A172 (cell line): ENCODE results near the gene PPP3CA. TPM values are rescaled to one million over a fixed set of nuclear protein-coding genes. Genes with fewer than 3 reads are reported as not detected.
A peak's percentile ranks its signal among the peaks of the same experiment; 100 is the strongest.
"Not testable (repeated sequence)": the region's sequence is repeated elsewhere in the genome, so short reads cannot be mapped to it uniquely, and the experiment has no call there.

ENCODE experiments used
- DNase-seq: peaks from one replicate; pipeline ENCODE4 v3.0.0-alpha.2; 2015; ENCODE audit warnings: low spot score
- total RNA-seq: library from RNA; depleted of rRNA; stranded (reverse); fragments of >200 nt; shearing (Covaris generic); gene quantifications from 2 replicates; pipeline ENCODE4 v1.2.3, GENCODE V29; 2014

The PPP3CA gene
- total RNA-seq, 1 experiment from 2014 or later = 40.6 TPM

DNA sequence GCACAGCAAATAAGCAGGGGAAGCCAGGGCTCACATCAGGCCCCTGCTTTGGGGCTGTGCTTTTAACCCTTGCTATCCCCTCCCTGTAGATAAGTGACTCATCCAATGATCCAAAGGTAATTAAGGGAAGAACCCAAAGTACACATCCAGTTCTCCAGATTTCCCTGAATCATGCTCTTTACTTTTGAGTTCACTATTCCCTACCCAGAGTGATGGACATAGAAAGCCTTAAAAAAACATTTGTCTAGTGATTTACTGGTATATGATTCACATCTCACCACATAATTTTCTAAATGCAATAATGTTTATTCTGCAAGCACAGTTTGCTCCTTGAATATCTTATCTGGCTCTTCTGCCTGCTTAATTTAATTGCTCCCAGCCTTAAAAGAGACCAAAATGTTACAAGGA, 136.2 kb downstream of the PPP3CA start:
- peak; percentile 76 for DNase-seq

DNA sequence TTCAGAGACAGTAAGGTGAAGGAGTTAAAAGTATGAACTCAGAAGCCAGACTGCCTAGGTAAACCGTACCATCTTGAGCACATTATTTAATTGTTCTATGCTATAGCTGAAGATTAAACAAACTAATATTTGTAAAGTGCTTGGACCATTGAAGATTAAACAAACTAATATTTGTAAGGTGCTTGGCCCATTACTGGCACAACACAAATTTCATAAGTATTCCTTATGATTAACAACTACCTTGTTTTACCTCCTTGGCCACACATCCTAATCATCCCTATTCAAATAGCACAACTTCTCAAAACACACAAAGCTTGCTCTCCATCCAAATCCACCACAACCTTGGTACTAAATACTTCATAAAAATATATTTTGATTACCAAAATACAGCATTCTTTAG, 137.0 kb downstream of the PPP3CA start:
- DNase-seq = no peak

DNA sequence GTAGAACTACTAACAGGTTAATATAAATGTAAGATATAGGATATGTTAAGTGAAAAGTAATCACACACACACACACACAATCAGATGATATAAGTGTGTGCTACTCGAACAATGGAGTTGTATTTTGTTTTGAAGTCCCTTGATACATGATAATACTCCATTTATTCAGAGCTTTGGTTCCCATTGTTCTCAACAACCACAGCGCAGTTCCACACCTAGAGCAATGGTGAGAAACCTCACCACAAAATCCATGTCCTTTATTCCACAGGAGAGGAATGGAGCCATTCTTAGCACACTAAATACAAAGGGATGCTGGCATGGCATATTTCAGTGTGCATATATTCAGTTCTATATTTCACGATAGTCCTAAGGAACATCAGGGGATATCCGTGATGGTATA, 139.2 kb downstream of the PPP3CA start:
- no peak for DNase-seq

DNA sequence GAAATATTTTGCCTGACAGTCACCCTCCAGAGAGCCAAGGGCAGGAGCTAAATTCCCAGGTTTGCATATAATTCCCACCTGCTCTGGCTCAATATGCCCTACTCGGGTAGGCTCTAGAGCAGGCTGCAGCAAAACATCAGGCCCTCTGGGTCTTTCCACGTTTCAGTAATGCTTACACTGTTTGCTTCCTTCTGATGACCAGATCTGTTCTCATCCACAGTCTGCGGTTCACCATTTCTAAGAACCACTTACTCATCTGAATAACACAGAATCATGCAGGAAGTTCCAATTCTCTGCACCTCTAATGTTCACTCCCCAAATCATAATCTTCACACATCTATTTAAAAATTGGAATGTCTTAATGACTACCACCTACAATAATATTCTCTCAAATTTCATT, 141.4 kb downstream of the PPP3CA start:
- DNase-seq = peak; percentile 6

DNA sequence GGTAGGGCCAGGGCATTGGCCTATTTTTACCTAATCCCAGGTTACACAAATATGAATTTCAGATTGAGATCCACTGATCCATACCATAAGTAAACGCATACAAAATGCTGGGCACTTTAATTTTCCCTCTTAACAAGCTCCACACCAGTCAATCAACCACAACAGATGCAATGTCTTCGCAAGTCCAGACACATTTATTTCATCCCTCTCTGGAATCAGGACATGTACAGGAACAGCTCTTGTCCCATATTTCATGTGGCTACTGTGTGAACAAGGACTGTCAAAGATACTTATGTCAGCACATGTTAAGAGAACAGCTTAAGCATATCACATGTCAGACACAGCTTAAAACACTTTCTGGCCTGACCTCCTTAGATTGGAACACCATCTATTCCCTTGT, 145.9 kb downstream of the PPP3CA start:
- no peak for DNase-seq

DNA sequence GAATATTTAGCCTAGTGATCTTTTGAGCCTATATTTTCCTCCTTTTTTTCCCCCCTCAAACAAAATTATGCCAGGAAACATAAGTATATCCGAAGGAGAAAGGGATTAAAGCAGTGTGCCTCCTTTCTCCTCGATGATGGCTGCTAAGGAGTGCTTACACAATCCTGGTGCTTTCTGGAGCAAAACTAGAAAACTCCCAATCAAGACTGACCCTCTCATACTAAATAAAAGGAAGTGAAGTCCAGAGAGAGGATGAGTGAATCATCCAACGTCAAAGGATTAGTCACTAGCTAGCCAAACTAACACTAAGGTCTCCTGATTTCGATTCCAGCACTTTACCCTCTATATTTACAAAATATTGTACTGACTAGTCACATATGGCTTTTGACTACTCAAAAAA, 146.8 kb downstream of the PPP3CA start:
- peak; percentile 88 for DNase-seq

DNA sequence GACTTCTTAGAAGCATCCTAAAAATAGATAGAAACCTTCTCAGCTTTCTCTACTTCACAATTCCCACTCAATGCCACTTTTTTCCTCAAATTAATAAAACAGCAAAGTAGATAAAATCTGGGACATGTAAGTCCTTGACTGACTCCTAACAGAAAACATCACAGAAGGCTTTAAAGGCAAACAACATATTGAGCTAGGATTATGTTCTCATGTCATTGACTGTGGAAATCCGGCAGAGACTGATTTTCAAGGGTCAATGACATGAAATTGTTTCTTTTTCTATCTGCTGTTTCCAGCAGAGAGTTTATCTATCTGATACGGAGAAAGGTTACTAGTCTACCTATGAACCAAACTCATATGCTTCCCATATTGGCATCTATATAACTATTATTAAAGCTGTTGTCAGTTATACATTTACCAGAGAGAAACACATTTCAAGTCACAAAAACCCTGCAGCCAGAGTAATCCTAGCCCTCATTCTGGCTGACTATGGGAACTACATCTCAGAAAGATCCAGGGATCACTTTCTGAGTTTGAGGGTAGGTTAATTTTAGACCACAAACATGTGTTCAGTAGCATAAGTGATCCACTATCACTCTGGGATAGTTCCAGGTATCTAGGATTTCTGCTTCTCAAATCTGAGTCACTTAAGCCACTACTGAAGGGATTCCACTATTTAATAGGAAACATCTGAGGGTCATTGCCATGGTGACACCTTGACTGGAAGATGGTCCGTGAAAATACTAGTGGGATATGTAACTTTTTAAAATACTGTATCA, 147.6 kb downstream of the PPP3CA start:
- DNase-seq = peak; percentile 21

DNA sequence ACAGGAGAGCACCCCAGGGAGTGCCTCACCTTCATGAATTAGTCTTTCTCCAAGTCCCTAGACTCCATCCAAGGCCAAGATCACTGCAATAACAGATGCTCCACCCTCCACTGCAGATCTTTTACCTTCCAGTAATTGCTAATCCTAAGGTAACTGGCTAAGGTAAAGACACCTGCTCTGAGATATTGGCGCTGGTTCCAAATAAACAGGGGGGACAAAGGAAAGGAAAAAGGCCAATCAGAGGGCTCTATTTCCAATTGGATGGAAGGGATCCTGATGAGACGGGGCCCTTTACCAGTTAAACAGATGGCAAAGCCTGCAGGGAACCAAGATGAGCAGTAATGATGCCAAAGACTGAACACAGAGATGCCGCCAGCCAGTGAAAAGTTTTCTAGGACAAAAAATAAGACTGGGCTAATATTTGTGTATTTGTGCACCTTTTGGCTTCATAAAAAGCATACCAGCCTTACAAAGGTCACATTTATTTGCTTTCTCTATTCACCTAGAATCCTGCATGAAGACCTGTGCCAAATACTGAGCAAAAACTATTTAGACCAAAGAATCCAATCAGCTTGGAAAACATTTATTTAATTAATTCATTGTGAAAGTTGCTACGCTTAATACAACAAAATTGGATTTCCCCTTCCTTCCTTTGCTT, 148.5 kb downstream of the PPP3CA start:
- no peak for DNase-seq

DNA sequence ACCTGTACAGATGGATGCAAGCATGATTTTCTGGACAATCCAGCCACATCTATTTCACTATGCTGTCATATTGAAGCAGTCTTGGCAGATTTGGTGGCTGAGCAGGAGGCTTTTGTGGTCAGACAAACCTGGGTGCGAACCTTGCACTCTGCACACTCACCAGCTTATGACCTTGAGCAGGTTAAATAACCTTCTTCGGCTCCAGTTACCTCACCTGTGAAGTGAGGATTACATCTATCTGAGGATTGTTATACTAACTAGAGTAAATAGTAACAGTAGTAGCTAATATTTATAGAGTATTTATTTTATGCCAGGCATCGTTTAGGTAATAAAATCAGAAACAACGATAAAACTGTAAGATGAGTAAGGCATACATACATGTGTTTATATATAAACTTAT, 150.0 kb downstream of the PPP3CA start:
- DNase-seq = no peak

DNA sequence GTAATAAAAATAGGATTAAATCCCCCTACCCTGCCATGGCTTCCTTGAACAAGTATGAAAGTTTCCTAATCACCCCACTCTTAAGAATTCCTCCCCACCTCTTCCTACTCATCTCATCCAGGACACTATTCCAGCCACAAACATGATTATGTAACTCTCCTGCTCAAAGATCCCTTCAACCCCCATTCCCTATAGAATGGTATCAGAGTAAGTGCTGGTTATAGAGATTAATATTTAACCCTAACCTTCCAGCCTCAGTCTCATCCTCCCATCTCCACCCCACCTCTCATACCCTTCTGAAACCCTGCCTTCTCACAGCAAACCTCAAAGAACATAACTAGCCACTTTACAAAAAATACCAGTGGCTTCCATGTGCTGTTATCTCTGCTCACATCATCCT, 155.1 kb downstream of the PPP3CA start:
- no peak for DNase-seq

DNA sequence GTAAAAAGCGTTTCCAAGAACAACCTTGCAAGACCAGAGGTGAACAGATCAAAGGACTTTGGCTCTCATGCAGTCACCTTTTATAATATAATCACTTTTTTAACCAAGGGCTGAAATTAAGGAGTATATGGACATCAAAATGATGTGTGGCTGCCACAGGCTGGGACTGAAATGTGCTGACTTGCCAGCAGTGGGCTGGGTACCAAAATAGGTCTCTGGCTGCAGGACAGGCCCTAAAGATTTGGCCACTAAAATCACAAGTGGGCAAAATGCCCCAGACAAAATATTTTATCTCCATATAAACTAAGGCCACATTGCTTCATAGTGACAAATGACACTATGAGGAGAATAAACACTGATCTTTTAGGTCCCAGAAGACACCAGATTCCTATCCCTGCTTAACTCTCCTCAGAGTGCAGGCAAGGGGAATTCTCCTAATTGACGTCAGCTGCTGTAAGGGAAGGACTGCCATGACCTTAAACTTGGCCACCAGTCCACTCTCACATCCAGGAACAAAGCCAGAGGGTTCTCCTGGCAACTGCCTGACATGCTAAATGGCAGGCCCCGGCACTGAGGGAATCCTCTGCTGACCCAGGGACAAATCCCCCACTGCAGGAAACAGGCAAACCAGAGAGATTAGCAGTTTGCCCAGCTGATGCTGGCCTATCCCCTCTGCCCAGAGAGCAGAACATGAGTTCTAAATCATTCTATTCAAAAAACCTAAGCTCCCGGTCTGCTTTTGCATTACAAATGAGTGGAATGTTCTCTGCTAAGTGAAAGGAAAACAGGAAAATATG, 155.8 kb downstream of the PPP3CA start:
- DNase-seq = peak; percentile 58

DNA sequence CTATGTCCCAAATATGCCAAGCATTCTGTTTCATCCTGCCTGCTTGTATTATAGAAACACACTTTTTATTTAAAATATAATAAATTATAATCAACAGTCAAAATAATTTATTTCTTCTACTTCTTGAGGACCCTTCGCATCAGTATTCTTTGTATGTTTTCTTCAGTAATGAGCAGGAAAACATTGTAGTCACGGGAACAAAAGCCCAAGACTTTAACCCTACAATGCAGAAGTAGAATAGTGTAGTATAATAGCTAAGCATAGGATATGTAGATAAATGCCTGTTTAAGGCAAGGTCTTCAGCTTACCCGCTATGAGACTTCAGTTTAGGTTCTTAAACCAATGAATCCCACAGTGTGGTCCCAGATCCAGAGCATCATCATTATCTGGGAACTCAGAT, 156.6 kb downstream of the PPP3CA start:
- no peak for DNase-seq

DNA sequence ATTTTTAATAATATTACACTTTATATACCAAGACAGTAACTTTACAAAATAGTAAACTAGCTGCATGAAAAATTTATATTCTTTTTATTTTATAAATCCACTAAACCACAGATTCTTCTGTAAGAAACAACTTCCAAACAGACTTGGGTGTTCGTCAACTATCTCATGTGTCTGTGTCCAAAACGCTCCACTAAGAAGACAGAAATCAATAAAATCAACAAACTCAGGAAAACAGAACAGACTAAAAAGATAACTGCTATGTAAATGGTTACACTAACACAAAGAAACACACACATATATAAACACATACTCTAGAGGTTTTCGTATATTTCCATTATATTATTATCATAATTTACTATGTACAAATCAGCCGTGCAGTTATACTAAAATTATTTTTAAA, 158.4 kb downstream of the PPP3CA start:
- no peak for DNase-seq

DNA sequence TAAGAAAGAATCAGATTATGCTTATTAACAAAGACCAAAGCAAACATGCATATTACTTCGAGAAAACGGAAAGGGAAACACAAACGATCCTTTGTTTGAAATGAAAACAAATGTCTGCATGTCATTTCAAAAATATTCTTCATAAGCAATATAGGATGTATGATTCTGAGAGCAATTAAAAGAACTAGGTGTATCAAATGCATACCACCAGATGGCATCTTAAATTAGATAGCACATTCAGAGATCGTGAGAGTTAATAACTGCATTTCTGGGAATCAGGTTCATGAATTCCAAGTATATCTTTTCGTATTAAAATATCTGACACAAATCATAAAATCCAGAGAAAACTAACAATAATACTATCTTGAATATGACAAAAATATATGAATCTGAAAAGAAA, 159.5 kb downstream of the PPP3CA start:
- no peak for DNase-seq

DNA sequence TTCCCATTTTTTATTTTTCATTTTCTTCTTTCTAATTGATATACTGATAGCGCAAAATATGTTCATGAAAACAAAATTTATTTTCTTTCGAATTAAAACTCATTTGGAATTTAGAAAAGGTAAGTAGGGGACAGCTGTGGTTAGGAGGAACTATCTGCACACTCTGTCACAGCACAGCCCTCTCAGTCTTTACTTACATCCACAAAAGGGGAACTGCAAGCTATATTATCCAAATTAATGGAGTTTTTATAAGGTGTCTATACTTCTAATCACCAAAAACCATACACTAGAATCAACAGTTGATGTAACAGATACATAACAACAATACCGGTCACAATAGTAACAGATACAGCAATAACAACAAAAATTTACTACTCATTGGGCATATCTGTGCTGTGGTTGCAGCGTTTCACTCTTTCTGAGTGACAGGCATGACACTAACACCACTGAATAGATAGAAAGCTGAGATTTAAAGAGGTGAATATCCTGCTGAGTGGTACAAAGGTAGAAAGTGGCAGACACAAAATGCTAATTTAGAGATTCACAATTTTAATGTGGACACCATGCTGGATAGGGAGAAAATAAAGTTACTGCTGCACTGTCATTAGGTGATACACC, 160.7 kb downstream of the PPP3CA start:
- DNase-seq = no peak

DNA sequence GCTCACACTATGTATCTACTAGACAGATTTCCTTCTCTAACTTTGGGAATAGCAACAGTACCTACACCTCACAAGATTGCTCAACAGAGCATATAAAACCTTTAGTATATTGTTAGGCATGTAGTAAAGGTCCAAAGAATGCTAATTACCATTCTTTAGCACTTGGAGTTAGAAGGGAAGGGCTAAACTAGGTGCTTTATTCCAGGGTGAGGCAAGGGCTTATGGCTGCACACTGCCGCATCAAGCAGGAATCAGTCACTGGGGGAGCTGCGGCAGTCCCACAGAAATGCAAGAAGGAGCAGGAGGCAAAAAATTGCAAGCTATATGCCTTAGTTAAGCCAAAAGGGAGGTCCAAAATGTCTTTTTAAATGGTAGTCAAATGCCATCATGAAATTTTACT, 162.7 kb downstream of the PPP3CA start:
- DNase-seq = no peak

DNA sequence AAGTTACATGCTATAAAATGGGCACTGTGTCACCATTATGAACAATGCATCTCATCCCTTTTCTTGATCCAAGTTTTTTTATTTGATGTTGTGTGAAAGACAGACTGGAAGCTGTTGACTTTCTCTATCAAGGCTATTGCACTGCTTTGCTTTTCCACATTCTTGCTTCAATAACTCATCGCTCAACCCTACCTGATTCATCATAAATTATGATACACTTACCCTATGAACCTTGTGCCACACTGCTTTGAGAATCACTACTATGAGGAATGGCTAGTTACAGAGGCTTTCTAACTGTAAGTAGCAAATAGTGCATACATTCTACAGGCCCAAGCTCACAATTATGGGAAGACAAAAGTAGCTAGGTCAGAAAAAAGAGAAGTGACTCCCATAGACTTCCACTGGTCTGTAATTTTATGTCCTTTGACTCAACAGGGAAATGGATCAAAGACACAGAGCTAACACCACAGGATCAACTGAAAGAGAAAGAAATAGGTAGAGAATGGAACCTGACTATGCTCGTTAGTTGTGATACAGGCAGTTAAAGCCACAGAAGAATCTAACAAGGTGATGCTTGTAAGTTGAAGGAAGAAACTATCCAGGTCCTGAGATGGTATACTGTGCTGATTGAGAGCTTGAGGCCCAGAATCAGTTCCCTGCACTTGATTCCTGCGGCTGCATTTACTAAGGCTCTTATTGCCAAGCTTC, 163.5 kb downstream of the PPP3CA start:
- DNase-seq = no peak

DNA sequence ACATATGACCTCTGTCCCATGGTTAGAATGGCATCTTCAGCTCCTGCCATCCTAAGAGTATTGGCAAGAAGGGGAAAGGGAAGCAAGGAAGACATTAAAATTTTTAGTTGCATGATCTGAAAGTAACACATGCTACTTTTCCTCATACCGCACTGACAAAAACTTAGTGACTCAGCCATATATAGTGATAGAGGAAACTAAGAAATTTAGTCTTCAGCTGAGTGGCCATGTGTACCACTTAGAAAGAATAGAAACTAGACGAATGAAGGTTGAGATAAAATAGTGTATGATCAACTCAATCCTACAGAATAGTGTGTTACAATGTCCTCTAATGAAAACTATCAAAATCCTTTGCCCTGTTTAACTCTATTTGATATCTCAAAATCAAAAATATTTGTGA, 164.1 kb downstream of the PPP3CA start:
- no peak for DNase-seq

DNA sequence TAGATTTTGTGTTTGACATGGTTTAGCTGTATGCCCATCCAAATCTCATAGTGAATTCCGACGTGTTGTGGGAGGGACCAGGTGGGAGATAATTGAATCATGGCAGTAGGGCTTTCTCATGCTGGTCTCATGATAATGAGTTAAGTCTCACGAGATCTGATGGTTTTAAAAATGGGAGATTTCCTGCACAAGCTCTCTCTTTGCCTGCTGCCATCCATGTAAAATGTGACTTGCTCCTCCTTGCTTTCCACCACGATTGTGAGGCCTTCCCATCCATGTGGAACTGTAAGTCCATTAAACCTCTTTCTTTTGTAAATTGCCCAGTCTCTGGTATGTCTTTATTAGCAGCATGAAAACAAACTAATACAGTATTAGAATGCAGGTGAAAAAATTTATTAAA, 164.6 kb downstream of the PPP3CA start:
- not testable (repeated sequence) for DNase-seq

DNA sequence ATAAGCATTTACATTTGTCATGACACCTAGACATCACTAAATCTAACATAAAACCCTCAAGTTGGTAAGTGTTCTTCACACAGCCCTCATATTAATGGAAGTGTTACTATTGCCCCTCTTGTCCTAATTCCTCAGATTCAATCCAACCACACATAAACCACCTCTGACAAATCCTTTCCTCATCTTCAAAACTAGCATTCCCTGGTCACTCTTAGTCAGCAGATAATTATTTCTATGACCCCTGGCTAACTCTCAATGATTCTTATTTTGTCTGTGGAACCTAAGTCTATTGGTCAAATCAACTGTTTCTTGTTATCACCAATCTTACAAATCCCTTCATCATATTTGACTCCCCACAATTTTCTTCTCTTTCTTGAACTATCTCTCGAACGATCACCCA, 168.6 kb downstream of the PPP3CA start:
- no peak for DNase-seq

DNA sequence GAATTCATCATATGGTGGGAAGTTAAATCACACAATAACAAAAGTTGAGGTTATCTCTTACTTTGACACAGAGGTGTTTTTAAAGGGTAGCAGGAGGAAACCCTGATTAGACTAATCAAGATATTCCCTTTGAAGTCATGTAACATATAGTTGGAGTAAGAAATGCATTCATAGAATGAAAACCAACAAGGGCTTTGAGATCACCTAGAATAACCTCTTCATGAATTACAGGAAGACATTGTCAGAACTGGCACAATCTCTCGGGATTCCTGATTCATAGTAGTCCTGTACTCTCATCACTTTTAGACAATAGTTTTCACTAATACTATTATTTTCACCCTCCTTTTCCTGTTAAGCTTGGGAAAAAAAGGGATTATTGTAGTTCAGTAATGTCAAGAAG, 170.2 kb downstream of the PPP3CA start:
- no peak for DNase-seq
